Activated T-cell treated with anti-CD3 and anti-CD28 coated beads, Interleukin-2, amount 50 U/mL, for 48 hours (primary cell): ENCODE data around the gene CGAS.
"Not testable (repeated sequence)": the region's sequence is repeated elsewhere in the genome, so short reads cannot be mapped to it uniquely, and the experiment has no call there.

Source experiments
- DNase-seq, 2 experiments: peaks; one replicate each; pipeline ENCODE4 v3.0.0-alpha.2; 2020

Gene CGAS

GRCh38 chr6:73452107-73452461 is at the start of gene CGAS:
Gene CGAS, minus strand, starts transcription at chr6:73452297. Its CDS starts 116 bp downstream, at chr6:73452181.
- DNase-seq: peak; percentile 86 to 89

- no peak for DNase-seq
Measured at GRCh38 chr6:73497915-73498314, 45.8 kb upstream of the CGAS start.

GRCh38 chr6:73491377-73491776 is 39.3 kb upstream of the CGAS start:
- no peak for DNase-seq

- DNase-seq: no peak
Measured at GRCh38 chr6:73487473-73487872, 35.4 kb upstream of the CGAS start.

- no peak for DNase-seq
Measured at GRCh38 chr6:73484438-73484837, 32.3 kb upstream of the CGAS start.

- no peak for DNase-seq
Measured at GRCh38 chr6:73481969-73482368, 29.9 kb upstream of the CGAS start.

GRCh38 chr6:73477407-73477806 is 25.3 kb upstream of the CGAS start:
- no peak for DNase-seq

GRCh38 chr6:73476723-73477122 is 24.6 kb upstream of the CGAS start:
- peak in 1 of 2 experiments; percentile 37 for DNase-seq

GRCh38 chr6:73471686-73472290 is 19.7 kb upstream of the CGAS start:
- DNase-seq: no peak

- DNase-seq: peak; percentile 86 to 87
Measured at GRCh38 chr6:73461537-73462350, 9.6 kb upstream of the CGAS start, which contains the start of gene MTO1. Gene MTO1, plus strand, starts transcription at chr6:73461737. Its CDS starts 118 bp downstream, at chr6:73461855.

- DNase-seq: no peak
Measured at GRCh38 chr6:73460056-73460455, 8.0 kb upstream of the CGAS start.

- not testable (repeated sequence) for DNase-seq
Measured at GRCh38 chr6:73459474-73459873, 7.4 kb upstream of the CGAS start.

- DNase-seq: no peak
Measured at GRCh38 chr6:73455865-73456629, 4.0 kb upstream of the CGAS start.

GRCh38 chr6:73451223-73452106 is 632 bp downstream of the CGAS start:
- peak; percentile 67 to 72 for DNase-seq

- DNase-seq: no peak
Measured at GRCh38 chr6:73443555-73443954, 8.5 kb downstream of the CGAS start.

- DNase-seq: no peak
Measured at GRCh38 chr6:73435236-73435635, 16.9 kb downstream of the CGAS start.

- DNase-seq: no peak
Measured at GRCh38 chr6:73421534-73421933, 30.6 kb downstream of the CGAS start.

- no peak for DNase-seq
Measured at GRCh38 chr6:73418081-73418741, 33.9 kb downstream of the CGAS start.

GRCh38 chr6:73413102-73413501 is 39.0 kb downstream of the CGAS start:
- DNase-seq: no peak

- DNase-seq: no peak
Measured at GRCh38 chr6:73409395-73409794, 42.7 kb downstream of the CGAS start.

GRCh38 chr6:73400656-73401055 is 51.4 kb downstream of the CGAS start:
- no peak for DNase-seq

GRCh38 chr6:73395875-73396274 is 56.2 kb downstream of the CGAS start:
- DNase-seq: no peak
